WTC11 (cell line): ENCODE results near the gene FOXJ3.

Experiments
- CREB1 ChIP-seq: sonication (generic); formaldehyde crosslinking; IDR thresholded peaks from 2 replicates; pipeline ENCODE4 v1.8.0; 2023; ENCODE audit warnings: mild to moderate bottlenecking, missing genetic modification reagents
- GABPB1 ChIP-seq: sonication (generic); formaldehyde crosslinking; IDR thresholded peaks from 2 replicates; pipeline ENCODE4 v1.8.1; 2023; ENCODE audit warnings: mild to moderate bottlenecking, missing genetic modification reagents
- TEAD4 ChIP-seq: sonication (generic); formaldehyde crosslinking; IDR thresholded peaks from 2 replicates; pipeline ENCODE4 v1.8.0; 2022; ENCODE audit warnings: mild to moderate bottlenecking, missing genetic modification reagents
- TF ChIP-seq, protein P1 (sequence below): fragments of 200-600 bp; IDR thresholded peaks from 2 replicates; pipeline ENCODE4 v1.8.0; 2022; ENCODE audit warnings: antibody characterized with exemption
- TF ChIP-seq, protein P2 (sequence below): sonication (generic); formaldehyde crosslinking; IDR thresholded peaks from 2 replicates; pipeline ENCODE4 v1.8.1; 2023; ENCODE audit warnings: mild to moderate bottlenecking, missing genetic modification reagents, borderline replicate concordance
- TF ChIP-seq, protein P3 (sequence below): sonication (generic); formaldehyde crosslinking; IDR thresholded peaks from 2 replicates; pipeline ENCODE4 v1.8.0; 2022; ENCODE audit warnings: mild to moderate bottlenecking, missing genetic modification reagents
- TF ChIP-seq, protein P4 (sequence below): sonication (generic); formaldehyde crosslinking; IDR thresholded peaks from 2 replicates; pipeline ENCODE4 v1.8.1; 2023; ENCODE audit warnings: mild to moderate bottlenecking, missing genetic modification reagents, moderate library complexity
- TF ChIP-seq, protein P5 (sequence below): sonication (generic); formaldehyde crosslinking; IDR thresholded peaks from 2 replicates; pipeline ENCODE4 v1.8.0; 2022; ENCODE audit warnings: mild to moderate bottlenecking, missing genetic modification reagents
- TF ChIP-seq, protein P6 (sequence below): sonication (generic); formaldehyde crosslinking; IDR thresholded peaks from 2 replicates; pipeline ENCODE4 v1.8.1; 2023; ENCODE audit warnings: mild to moderate bottlenecking, missing genetic modification reagents, moderate library complexity
- TF ChIP-seq, protein P7 (sequence below): fragments of 250-450 bp; sonication (Bioruptor Pico); IDR thresholded peaks from 2 replicates; pipeline ENCODE4 v2.1.2; 2022; ENCODE audit warnings: mild to moderate bottlenecking, moderate library complexity
- TF ChIP-seq, protein P8 (sequence below): sonication (generic); formaldehyde crosslinking; IDR thresholded peaks from 2 replicates; pipeline ENCODE4 v1.8.0; 2022; ENCODE audit warnings: missing genetic modification reagents
- TF ChIP-seq, protein P9 (sequence below): sonication (generic); formaldehyde crosslinking; IDR thresholded peaks from 2 replicates; pipeline ENCODE4 v1.8.1; 2022; ENCODE audit warnings: mild to moderate bottlenecking, missing genetic modification reagents, moderate library complexity, borderline replicate concordance
- TF ChIP-seq, protein P10 (sequence below): sonication (generic); formaldehyde crosslinking; conservative IDR thresholded peaks from 2 replicates; pipeline ENCODE4 v1.8.1; 2023; ENCODE audit warnings: mild to moderate bottlenecking, low read depth, missing genetic modification reagents, moderate library complexity

DNA sequence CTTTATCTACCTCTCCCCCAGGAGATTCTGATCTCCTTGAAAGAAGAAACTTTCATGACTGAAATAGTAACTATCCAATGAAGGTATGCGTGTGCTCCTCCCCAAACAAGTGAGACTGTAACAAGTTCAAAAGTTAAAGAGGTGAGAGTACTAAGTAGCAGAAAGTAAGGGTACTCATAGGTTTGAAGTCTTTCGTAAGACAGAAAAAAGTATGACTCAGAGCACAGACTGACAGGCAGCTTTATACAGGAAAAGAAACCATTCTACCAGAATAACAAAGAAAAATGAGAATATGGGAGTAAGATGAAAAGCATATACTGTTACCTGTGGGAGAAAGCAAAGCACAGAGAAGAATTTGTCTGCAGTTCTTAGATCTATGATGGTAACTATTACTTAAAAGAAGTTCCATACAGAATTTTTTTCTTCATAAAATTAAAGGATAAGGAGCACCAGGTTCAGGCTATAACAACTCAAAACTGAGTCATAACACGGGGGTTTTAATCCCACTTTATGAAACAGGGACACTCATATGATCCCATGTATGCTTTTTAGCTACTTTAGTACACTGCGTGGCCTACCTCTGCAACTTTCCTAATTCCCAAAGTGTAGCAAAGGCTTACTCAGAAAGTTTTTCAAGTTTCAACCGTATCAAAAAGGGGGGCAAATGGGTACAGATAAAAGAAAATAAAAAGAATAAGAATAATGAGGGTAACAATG lies 52.0 kb downstream of the FOXJ3 start:
- TF ChIP-seq, protein P1, sequence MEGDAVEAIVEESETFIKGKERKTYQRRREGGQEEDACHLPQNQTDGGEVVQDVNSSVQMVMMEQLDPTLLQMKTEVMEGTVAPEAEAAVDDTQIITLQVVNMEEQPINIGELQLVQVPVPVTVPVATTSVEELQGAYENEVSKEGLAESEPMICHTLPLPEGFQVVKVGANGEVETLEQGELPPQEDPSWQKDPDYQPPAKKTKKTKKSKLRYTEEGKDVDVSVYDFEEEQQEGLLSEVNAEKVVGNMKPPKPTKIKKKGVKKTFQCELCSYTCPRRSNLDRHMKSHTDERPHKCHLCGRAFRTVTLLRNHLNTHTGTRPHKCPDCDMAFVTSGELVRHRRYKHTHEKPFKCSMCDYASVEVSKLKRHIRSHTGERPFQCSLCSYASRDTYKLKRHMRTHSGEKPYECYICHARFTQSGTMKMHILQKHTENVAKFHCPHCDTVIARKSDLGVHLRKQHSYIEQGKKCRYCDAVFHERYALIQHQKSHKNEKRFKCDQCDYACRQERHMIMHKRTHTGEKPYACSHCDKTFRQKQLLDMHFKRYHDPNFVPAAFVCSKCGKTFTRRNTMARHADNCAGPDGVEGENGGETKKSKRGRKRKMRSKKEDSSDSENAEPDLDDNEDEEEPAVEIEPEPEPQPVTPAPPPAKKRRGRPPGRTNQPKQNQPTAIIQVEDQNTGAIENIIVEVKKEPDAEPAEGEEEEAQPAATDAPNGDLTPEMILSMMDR, result no peak
- TF ChIP-seq, protein P2, sequence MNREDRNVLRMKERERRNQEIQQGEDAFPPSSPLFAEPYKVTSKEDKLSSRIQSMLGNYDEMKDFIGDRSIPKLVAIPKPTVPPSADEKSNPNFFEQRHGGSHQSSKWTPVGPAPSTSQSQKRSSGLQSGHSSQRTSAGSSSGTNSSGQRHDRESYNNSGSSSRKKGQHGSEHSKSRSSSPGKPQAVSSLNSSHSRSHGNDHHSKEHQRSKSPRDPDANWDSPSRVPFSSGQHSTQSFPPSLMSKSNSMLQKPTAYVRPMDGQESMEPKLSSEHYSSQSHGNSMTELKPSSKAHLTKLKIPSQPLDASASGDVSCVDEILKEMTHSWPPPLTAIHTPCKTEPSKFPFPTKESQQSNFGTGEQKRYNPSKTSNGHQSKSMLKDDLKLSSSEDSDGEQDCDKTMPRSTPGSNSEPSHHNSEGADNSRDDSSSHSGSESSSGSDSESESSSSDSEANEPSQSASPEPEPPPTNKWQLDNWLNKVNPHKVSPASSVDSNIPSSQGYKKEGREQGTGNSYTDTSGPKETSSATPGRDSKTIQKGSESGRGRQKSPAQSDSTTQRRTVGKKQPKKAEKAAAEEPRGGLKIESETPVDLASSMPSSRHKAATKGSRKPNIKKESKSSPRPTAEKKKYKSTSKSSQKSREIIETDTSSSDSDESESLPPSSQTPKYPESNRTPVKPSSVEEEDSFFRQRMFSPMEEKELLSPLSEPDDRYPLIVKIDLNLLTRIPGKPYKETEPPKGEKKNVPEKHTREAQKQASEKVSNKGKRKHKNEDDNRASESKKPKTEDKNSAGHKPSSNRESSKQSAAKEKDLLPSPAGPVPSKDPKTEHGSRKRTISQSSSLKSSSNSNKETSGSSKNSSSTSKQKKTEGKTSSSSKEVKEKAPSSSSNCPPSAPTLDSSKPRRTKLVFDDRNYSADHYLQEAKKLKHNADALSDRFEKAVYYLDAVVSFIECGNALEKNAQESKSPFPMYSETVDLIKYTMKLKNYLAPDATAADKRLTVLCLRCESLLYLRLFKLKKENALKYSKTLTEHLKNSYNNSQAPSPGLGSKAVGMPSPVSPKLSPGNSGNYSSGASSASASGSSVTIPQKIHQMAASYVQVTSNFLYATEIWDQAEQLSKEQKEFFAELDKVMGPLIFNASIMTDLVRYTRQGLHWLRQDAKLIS, result no peak
- TF ChIP-seq CREB1 (CRISPR knock-in tag) (no peak), TEAD4 (no peak), GABPB1 (CRISPR knock-in tag) (no peak)
- TF ChIP-seq, protein P3, sequence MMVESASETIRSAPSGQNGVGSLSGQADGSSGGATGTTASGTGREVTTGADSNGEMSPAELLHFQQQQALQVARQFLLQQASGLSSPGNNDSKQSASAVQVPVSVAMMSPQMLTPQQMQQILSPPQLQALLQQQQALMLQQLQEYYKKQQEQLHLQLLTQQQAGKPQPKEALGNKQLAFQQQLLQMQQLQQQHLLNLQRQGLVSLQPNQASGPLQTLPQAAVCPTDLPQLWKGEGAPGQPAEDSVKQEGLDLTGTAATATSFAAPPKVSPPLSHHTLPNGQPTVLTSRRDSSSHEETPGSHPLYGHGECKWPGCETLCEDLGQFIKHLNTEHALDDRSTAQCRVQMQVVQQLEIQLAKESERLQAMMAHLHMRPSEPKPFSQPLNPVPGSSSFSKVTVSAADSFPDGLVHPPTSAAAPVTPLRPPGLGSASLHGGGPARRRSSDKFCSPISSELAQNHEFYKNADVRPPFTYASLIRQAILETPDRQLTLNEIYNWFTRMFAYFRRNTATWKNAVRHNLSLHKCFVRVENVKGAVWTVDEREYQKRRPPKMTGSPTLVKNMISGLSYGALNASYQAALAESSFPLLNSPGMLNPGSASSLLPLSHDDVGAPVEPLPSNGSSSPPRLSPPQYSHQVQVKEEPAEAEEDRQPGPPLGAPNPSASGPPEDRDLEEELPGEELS (CRISPR knock-in tag), result no peak
- TF ChIP-seq, protein P4, sequence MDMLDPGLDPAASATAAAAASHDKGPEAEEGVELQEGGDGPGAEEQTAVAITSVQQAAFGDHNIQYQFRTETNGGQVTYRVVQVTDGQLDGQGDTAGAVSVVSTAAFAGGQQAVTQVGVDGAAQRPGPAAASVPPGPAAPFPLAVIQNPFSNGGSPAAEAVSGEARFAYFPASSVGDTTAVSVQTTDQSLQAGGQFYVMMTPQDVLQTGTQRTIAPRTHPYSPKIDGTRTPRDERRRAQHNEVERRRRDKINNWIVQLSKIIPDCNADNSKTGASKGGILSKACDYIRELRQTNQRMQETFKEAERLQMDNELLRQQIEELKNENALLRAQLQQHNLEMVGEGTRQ (CRISPR knock-in tag), result no peak
- TF ChIP-seq, protein P5, sequence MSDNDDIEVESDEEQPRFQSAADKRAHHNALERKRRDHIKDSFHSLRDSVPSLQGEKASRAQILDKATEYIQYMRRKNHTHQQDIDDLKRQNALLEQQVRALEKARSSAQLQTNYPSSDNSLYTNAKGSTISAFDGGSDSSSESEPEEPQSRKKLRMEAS (CRISPR knock-in tag), result no peak
- TF ChIP-seq, protein P6, sequence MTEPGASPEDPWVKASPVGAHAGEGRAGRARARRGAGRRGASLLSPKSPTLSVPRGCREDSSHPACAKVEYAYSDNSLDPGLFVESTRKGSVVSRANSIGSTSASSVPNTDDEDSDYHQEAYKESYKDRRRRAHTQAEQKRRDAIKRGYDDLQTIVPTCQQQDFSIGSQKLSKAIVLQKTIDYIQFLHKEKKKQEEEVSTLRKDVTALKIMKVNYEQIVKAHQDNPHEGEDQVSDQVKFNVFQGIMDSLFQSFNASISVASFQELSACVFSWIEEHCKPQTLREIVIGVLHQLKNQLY, result no peak
- TF ChIP-seq, protein P7, sequence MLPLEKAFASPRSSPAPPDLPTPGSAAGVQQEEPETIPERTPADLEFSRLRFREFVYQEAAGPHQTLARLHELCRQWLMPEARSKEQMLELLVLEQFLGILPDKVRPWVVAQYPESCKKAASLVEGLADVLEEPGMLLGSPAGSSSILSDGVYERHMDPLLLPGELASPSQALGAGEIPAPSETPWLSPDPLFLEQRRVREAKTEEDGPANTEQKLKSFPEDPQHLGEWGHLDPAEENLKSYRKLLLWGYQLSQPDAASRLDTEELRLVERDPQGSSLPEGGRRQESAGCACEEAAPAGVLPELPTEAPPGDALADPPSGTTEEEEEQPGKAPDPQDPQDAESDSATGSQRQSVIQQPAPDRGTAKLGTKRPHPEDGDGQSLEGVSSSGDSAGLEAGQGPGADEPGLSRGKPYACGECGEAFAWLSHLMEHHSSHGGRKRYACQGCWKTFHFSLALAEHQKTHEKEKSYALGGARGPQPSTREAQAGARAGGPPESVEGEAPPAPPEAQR (CRISPR knock-in tag), result no peak
- TF ChIP-seq, protein P8, sequence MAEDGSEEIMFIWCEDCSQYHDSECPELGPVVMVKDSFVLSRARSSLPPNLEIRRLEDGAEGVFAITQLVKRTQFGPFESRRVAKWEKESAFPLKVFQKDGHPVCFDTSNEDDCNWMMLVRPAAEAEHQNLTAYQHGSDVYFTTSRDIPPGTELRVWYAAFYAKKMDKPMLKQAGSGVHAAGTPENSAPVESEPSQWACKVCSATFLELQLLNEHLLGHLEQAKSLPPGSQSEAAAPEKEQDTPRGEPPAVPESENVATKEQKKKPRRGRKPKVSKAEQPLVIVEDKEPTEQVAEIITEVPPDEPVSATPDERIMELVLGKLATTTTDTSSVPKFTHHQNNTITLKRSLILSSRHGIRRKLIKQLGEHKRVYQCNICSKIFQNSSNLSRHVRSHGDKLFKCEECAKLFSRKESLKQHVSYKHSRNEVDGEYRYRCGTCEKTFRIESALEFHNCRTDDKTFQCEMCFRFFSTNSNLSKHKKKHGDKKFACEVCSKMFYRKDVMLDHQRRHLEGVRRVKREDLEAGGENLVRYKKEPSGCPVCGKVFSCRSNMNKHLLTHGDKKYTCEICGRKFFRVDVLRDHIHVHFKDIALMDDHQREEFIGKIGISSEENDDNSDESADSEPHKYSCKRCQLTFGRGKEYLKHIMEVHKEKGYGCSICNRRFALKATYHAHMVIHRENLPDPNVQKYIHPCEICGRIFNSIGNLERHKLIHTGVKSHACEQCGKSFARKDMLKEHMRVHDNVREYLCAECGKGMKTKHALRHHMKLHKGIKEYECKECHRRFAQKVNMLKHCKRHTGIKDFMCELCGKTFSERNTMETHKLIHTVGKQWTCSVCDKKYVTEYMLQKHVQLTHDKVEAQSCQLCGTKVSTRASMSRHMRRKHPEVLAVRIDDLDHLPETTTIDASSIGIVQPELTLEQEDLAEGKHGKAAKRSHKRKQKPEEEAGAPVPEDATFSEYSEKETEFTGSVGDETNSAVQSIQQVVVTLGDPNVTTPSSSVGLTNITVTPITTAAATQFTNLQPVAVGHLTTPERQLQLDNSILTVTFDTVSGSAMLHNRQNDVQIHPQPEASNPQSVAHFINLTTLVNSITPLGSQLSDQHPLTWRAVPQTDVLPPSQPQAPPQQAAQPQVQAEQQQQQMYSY (CRISPR knock-in tag), result no peak
- TF ChIP-seq, protein P9, sequence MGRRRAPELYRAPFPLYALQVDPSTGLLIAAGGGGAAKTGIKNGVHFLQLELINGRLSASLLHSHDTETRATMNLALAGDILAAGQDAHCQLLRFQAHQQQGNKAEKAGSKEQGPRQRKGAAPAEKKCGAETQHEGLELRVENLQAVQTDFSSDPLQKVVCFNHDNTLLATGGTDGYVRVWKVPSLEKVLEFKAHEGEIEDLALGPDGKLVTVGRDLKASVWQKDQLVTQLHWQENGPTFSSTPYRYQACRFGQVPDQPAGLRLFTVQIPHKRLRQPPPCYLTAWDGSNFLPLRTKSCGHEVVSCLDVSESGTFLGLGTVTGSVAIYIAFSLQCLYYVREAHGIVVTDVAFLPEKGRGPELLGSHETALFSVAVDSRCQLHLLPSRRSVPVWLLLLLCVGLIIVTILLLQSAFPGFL (CRISPR knock-in tag), result no peak
- TF ChIP-seq, protein P10, sequence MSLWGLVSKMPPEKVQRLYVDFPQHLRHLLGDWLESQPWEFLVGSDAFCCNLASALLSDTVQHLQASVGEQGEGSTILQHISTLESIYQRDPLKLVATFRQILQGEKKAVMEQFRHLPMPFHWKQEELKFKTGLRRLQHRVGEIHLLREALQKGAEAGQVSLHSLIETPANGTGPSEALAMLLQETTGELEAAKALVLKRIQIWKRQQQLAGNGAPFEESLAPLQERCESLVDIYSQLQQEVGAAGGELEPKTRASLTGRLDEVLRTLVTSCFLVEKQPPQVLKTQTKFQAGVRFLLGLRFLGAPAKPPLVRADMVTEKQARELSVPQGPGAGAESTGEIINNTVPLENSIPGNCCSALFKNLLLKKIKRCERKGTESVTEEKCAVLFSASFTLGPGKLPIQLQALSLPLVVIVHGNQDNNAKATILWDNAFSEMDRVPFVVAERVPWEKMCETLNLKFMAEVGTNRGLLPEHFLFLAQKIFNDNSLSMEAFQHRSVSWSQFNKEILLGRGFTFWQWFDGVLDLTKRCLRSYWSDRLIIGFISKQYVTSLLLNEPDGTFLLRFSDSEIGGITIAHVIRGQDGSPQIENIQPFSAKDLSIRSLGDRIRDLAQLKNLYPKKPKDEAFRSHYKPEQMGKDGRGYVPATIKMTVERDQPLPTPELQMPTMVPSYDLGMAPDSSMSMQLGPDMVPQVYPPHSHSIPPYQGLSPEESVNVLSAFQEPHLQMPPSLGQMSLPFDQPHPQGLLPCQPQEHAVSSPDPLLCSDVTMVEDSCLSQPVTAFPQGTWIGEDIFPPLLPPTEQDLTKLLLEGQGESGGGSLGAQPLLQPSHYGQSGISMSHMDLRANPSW (CRISPR knock-in tag), result no peak
